ENCODE measurements around the gene ADNP. TPM values are rescaled to one million over a fixed set of nuclear protein-coding genes. Genes with fewer than 3 reads are reported as not detected.

The ADNP gene
- total RNA-seq, 1 experiment from 2014 or later = 106 TPM

DNA sequence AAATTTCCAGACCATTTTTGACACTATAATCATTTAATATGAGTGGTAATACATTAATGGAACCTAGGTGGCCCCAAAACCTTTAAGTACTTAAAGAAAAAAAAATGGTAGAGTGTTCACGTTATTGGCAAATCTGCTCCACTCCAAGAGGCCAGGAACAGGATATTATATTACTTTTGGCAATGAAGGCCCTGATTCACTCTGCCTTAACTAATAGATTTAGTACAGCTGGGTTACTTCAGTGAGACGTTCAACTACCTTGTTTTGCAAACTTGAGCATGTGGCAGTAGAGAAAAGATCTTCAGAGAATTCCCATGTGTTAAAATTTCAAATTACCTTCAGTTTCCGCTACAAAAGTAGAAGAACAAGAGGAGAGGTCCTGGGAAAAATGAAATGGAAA, 12.8 kb downstream of the ADNP start:
- no peak for ATAC-seq
- peak overlapping the region; percentile 78; the same call in 1 of the 2 replicates for H3K27ac Mint-ChIP-seq
- ChIA-PET POLR2A (no interaction called here), CTCF (interaction anchor here (1.3 to 2.6 kb wide), 2 partner anchors 11 to 124 kb away, joined by 5 to 17 read pairs; partner anchors contain the start of gene BCAS4)
- TF ChIP-seq HMGA2 (CRISPR knock-in tag; IDR thresholded peaks at IDR 0.05) = no peak
- no peak for TF ChIP-seq PREB (CRISPR knock-in tag; IDR thresholded peaks at IDR 0.05; ENCODE audit: borderline replicate concordance)
- TF ChIP-seq SMAD3 (CRISPR knock-in tag; IDR thresholded peaks at IDR 0.05; ENCODE audit: borderline replicate concordance) = no peak
- no peak for TF ChIP-seq ZNF425 (CRISPR knock-in tag; conservative IDR thresholded peaks at IDR 0.05)
- DNase-seq (ENCODE audit: low spot score) = no peak
- H3K4me1 Mint-ChIP-seq = peaks cover 81% of the 10 kb centered on the region
- peaks cover 20% of the 10 kb centered on the region for H3K36me3 Mint-ChIP-seq
- no peaks in the 10 kb centered on the region for H3K9me3 Mint-ChIP-seq
- no peaks in the 10 kb centered on the region for H3K27me3 Mint-ChIP-seq (ENCODE audit: low read depth)
- no peak overlapping the region for H3K4me3 Mint-ChIP-seq

GRCh38 chr20:50916934-50917333, 14.3 kb downstream of the ADNP start:
- Mint-ChIP-seq H3K27ac (peak overlapping the region; percentile 83), H3K36me3 (peaks cover 12% of the 10 kb centered on the region)
- POLR2A ChIA-PET = interaction anchor here (0.7 to 1.4 kb wide), 2 partner anchors 13 to 14 kb away, joined by 3 to 4 read pairs; partner anchors contain the start of gene ADNP

More at GRCh38 chr20:50916934-50917333, 14.3 kb downstream of the ADNP start:
- CTCF ChIA-PET = interaction anchor here (0.9 to 3.9 kb wide), 6 partner anchors 13 to 281 kb away, joined by 3 to 27 read pairs (median 6); partner anchors contain the start of genes ADNP and BCAS4
- H3K9me3 Mint-ChIP-seq = no peaks in the 10 kb centered on the region
- peaks cover 75% of the 10 kb centered on the region for H3K4me1 Mint-ChIP-seq
- ATAC-seq = no peak
- TF ChIP-seq MXD4 (CRISPR knock-in tag; IDR thresholded peaks at IDR 0.05; ENCODE audit: borderline replicate concordance) (no peak), ZNF425 (CRISPR knock-in tag; conservative IDR thresholded peaks at IDR 0.05) (no peak), ATF2 (CRISPR knock-in tag; IDR thresholded peaks at IDR 0.05; ENCODE audit: borderline replicate concordance, low read depth) (no peak), PRRX2 (CRISPR knock-in tag; IDR thresholded peaks at IDR 0.05) (no peak), HMGA2 (CRISPR knock-in tag; IDR thresholded peaks at IDR 0.05) (no peak), PREB (CRISPR knock-in tag; IDR thresholded peaks at IDR 0.05; ENCODE audit: borderline replicate concordance) (no peak), CREB1 (CRISPR knock-in tag; IDR thresholded peaks at IDR 0.05) (no peak), STAT6 (CRISPR knock-in tag; conservative IDR thresholded peaks at IDR 0.05; ENCODE audit: low read depth) (no peak)
- H3K4me3 Mint-ChIP-seq = peak overlapping the region; percentile 5; the same call in 1 of the 2 replicates
- no peak for DNase-seq (ENCODE audit: low spot score)
- H3K27me3 Mint-ChIP-seq (ENCODE audit: low read depth) = no peaks in the 10 kb centered on the region
